Activated CD8-positive, alpha-beta T cell treated with anti-CD3 and anti-CD28 coated beads for 36 hours (primary cell): Measurements from ENCODE around the gene TRMO. TPM values are rescaled to one million over a fixed set of nuclear protein-coding genes. Genes with fewer than 3 reads are reported as not detected.
A peak's percentile ranks its signal among the peaks of the same experiment; 100 is the strongest.

Source experiments
- ATAC-seq: fragments of 200-7000 bp; cut with Tn5 transposase; one replicate; pipeline ENCODE4 v1.10.0; 2021; ENCODE audit warnings: mild to moderate bottlenecking, moderate library complexity
- CTCF ChIA-PET: fragments of 350-600 bp; sonication (Branson Sonifier 250); formaldehyde crosslinking; loops from one replicate; lab custom pipeline; 2021; ENCODE audit warnings: antibody characterized with exemption; lab: Charles Lee
- POLR2A ChIA-PET: fragments of 350-600 bp; sonication (Branson Sonifier 250); formaldehyde crosslinking; loops from one replicate; lab custom pipeline; 2021; ENCODE audit warnings: antibody characterized with exemption; lab: Charles Lee
- DNase-seq: peaks from one replicate; pipeline ENCODE4 v3.0.0-alpha.2; 2020
- H3K27ac Mint-ChIP-seq: one replicate; pipeline ENCODE4 v1.8.0; 2021; ENCODE audit warnings: mild to moderate bottlenecking, mixed read lengths
- H3K27me3 Mint-ChIP-seq: one replicate; pipeline ENCODE4 v1.8.0; 2021; ENCODE audit warnings: mixed read lengths
- H3K36me3 Mint-ChIP-seq: one replicate; pipeline ENCODE4 v1.8.0; 2021; ENCODE audit warnings: low read depth, mixed read lengths
- H3K4me1 Mint-ChIP-seq: one replicate; pipeline ENCODE4 v1.8.0; 2021; ENCODE audit warnings: low read depth, mixed read lengths
- H3K4me3 Mint-ChIP-seq: one replicate; pipeline ENCODE4 v1.8.0; 2021; ENCODE audit warnings: mild to moderate bottlenecking, moderate library complexity, mixed read lengths
- H3K9me3 Mint-ChIP-seq: one replicate; pipeline ENCODE4 v1.8.0; 2021; ENCODE audit warnings: mixed read lengths
- intact Hi-C: fragments of 100-400 bp; cut with micrococcal nuclease; formaldehyde crosslinking; loops from one replicate; pipeline ENCODE4 v1.10.0; 2022
- total RNA-seq, 2 experiments: library from RNA; stranded (reverse); gene quantifications; one replicate each; pipeline ENCODE4 v1.2.3, GENCODE V29; 2021
- TF ChIP-seq, protein P1 (sequence below): fragments of 200-600 bp; IDR thresholded peaks from one replicate; pipeline ENCODE4 v1.8.0; 2022; ENCODE audit warnings: antibody characterized with exemption, mild to moderate bottlenecking

TRMO gene
- total RNA-seq, 2 experiments from 2014 or later, result 12.6 to 13.3 TPM

DNA sequence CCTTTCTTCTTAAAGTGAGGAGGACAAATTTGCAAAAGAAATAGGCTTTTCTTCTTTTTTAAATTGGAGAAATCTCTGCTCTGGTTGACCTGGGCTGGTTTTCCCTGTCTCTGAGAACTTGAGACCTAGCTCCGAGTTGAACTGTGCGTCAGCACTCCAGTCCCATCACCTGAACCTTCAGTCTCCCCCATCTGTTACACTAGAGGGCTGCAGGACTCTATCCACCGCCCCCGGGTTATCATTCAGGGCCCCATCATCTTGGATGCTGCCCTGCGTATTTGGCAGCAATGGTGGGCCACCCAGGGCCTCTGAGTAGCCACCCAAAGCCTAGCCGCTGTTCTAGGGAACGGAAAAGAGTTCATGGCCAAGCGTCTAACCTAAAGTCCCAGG, 66.8 kb downstream of the TRMO start:
- ATAC-seq (no peak), DNase-seq (no peak)
- ChIA-PET POLR2A (no interaction called here), CTCF (interaction anchor here (0.8 to 1.9 kb wide), 2 partner anchors 10 to 35 kb away, joined by 4 to 5 read pairs; no protein-coding TSS in a partner anchor)
- H3K27ac Mint-ChIP-seq, result no peak overlapping the region
- H3K4me1 Mint-ChIP-seq, result peaks cover 22% of the 10 kb centered on the region
- TF ChIP-seq, protein P1, sequence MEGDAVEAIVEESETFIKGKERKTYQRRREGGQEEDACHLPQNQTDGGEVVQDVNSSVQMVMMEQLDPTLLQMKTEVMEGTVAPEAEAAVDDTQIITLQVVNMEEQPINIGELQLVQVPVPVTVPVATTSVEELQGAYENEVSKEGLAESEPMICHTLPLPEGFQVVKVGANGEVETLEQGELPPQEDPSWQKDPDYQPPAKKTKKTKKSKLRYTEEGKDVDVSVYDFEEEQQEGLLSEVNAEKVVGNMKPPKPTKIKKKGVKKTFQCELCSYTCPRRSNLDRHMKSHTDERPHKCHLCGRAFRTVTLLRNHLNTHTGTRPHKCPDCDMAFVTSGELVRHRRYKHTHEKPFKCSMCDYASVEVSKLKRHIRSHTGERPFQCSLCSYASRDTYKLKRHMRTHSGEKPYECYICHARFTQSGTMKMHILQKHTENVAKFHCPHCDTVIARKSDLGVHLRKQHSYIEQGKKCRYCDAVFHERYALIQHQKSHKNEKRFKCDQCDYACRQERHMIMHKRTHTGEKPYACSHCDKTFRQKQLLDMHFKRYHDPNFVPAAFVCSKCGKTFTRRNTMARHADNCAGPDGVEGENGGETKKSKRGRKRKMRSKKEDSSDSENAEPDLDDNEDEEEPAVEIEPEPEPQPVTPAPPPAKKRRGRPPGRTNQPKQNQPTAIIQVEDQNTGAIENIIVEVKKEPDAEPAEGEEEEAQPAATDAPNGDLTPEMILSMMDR, result no peak
- intact Hi-C loops, result no loop called here
- H3K9me3 Mint-ChIP-seq, result no peaks in the 10 kb centered on the region
- peaks cover 2% of the 10 kb centered on the region for H3K36me3 Mint-ChIP-seq
- H3K27me3 Mint-ChIP-seq, result peaks cover 73% of the 10 kb centered on the region
- peak overlapping the region; percentile 29 for H3K4me3 Mint-ChIP-seq

GRCh38 chr9:97854696-97855485, 67.4 kb downstream of the TRMO start:
- Mint-ChIP-seq H3K9me3 (no peaks in the 10 kb centered on the region), H3K36me3 (peaks cover 2% of the 10 kb centered on the region), H3K4me3 (peak overlapping the region; percentile 29), H3K27ac (no peak overlapping the region), H3K4me1 (peaks cover 22% of the 10 kb centered on the region), H3K27me3 (peaks cover 76% of the 10 kb centered on the region)
- CTCF ChIA-PET, result interaction anchor here (1.5 to 1.9 kb wide), 2 partner anchors 10 to 48 kb away, joined by 3 to 5 read pairs; no protein-coding TSS in a partner anchor
- TF ChIP-seq, protein P1, result no peak
- ATAC-seq (no peak), DNase-seq (no peak)
- intact Hi-C loops, result no loop called here
- POLR2A ChIA-PET, result interaction anchor here (1.7 kb wide), 1 partner anchor 12 kb away, joined by 5 read pairs; no protein-coding TSS in a partner anchor

Other genes with a start within 250 kb of the TRMO start
- gene XPA, start 225.2 kb downstream of the TRMO start, total RNA-seq, result 10 to 100 TPM in 1 of 2 experiments, 1 to 10 TPM in 1; 9.8 to 10.9 TPM
- under 1 TPM in 1 of 2 experiments, not detected in 1; 0.09 TPM for gene FOXE1, start 69.3 kb downstream of the TRMO start, total RNA-seq
- 1 to 10 TPM; 1.2 to 1.4 TPM for gene HEMGN, start 15.7 kb upstream of the TRMO start, total RNA-seq
- gene ANP32B, start 60.8 kb upstream of the TRMO start, total RNA-seq, result 100 to 1,000 TPM; 374 to 389 TPM
- gene NANS, start 134.2 kb upstream of the TRMO start, total RNA-seq, result 10 to 100 TPM; 51.2 to 51.8 TPM
- 10 to 100 TPM; 39.6 to 41.8 TPM for gene TRIM14, start 196.7 kb upstream of the TRMO start, total RNA-seq